Activated T-helper 1 cell treated with anti-CD3 and anti-CD28 coated beads, Interleukin-2, amount 50 U/mL, for 16 hours (primary cell): ENCODE data around the gene CRB2.
"Not testable (repeated sequence)": the region's sequence is repeated elsewhere in the genome, so short reads cannot be mapped to it uniquely, and the experiment has no call there.

Source experiments
- DNase-seq, 2 donors: peaks; one replicate each; pipeline ENCODE4 v3.0.0-alpha.2; 2020; ENCODE audit warnings: low read depth in 1 of 2, low spot score in 1 of 2

The CRB2 gene

GRCh38 chr9:123327697-123328100 is 28.3 kb upstream of the CRB2 start:
- no peak for DNase-seq

- no peak for DNase-seq
Observed at GRCh38 chr9:123329329-123329955, 26.6 kb upstream of the CRB2 start.

- no peak for DNase-seq
Observed at GRCh38 chr9:123331346-123332060, 24.5 kb upstream of the CRB2 start.

GRCh38 chr9:123333058-123333669 is 22.8 kb upstream of the CRB2 start:
- DNase-seq = not testable (repeated sequence)

GRCh38 chr9:123334639-123335038 is 21.4 kb upstream of the CRB2 start:
- no peak for DNase-seq

- no peak for DNase-seq
Observed at GRCh38 chr9:123335193-123335985, 20.6 kb upstream of the CRB2 start.

- DNase-seq = no peak
Observed at GRCh38 chr9:123335986-123336329, 20.0 kb upstream of the CRB2 start.

- no peak for DNase-seq
Observed at GRCh38 chr9:123336449-123336848, 19.5 kb upstream of the CRB2 start.

- no peak for DNase-seq
Observed at GRCh38 chr9:123336959-123337358, 19.0 kb upstream of the CRB2 start.

GRCh38 chr9:123337971-123338370 is 18.0 kb upstream of the CRB2 start:
- DNase-seq = no peak

- peak; percentile 10 to 36 for DNase-seq
Observed at GRCh38 chr9:123338710-123339665, 17.0 kb upstream of the CRB2 start.

- DNase-seq = peak; percentile 12 to 29
Observed at GRCh38 chr9:123339666-123340510, 16.1 kb upstream of the CRB2 start.

- no peak for DNase-seq
Observed at GRCh38 chr9:123341816-123342215, 14.2 kb upstream of the CRB2 start.

GRCh38 chr9:123342247-123342646 is 13.8 kb upstream of the CRB2 start:
- no peak for DNase-seq

- no peak for DNase-seq
Observed at GRCh38 chr9:123343443-123344191, 12.4 kb upstream of the CRB2 start.

GRCh38 chr9:123344192-123344949 is 11.6 kb upstream of the CRB2 start:
- no peak for DNase-seq

GRCh38 chr9:123345567-123345955 is 10.4 kb upstream of the CRB2 start:
- no peak for DNase-seq

- DNase-seq = no peak
Observed at GRCh38 chr9:123346026-123346425, 10.0 kb upstream of the CRB2 start.
